Measurements from ENCODE around the gene MYLK. TPM values are rescaled to one million over a fixed set of nuclear protein-coding genes. Genes with fewer than 3 reads are reported as not detected.
"Not testable (repeated sequence)": the region's sequence is repeated elsewhere in the genome, so short reads cannot be mapped to it uniquely, and the experiment has no call there.

MYLK gene
- total RNA-seq, 2 experiments from 2014 or later: 0.22 TPM; not detected in 1

GRCh38 chr3:123613543-123613942 lies 270.6 kb downstream of the MYLK start:
- ChIA-PET CTCF (no interaction called here), POLR2A (no interaction called here)
- no peaks in the 10 kb centered on the region for H3K9me3 ChIP-seq (ENCODE audit: control insufficient read depth in 1 of 2, insufficient read depth in 1 of 2, low read length in 2 of 2)
- no peak overlapping the region for H3K27ac Mint-ChIP-seq
- no peaks in the 10 kb centered on the region for H3K36me3 ChIP-seq (ENCODE audit: insufficient read depth, low read length)
- no peaks in the 10 kb centered on the region for H3K9me3 Mint-ChIP-seq
- no peak for TF ChIP-seq CTCF (IDR thresholded peaks at IDR 0.05)
- H3K4me1 Mint-ChIP-seq (ENCODE audit: low read depth): no peaks in the 10 kb centered on the region
- intact Hi-C loops (cut with DNase I, micrococcal nuclease): no loop called here
- H3K27me3 Mint-ChIP-seq: no peaks in the 10 kb centered on the region
- no peak overlapping the region for H3K4me3 ChIP-seq (ENCODE audit: low read length)
- DNase-seq (no peak), ATAC-seq (ENCODE audit: poor library complexity) (no peak)
- no peak overlapping the region for H3K4me3 Mint-ChIP-seq
- H3K36me3 Mint-ChIP-seq (ENCODE audit: low read depth): peaks cover 20% of the 10 kb centered on the region
- no peak overlapping the region for H3K27ac ChIP-seq (ENCODE audit: low read depth in 1 of 2, low read length in 2 of 2)
- H3K27me3 ChIP-seq (ENCODE audit: control insufficient read depth in 1 of 2, insufficient read depth in 2 of 2, low read length in 2 of 2): no peaks in the 10 kb centered on the region
- H3K4me1 ChIP-seq (ENCODE audit: insufficient read depth, low read length): no peaks in the 10 kb centered on the region

GRCh38 chr3:123611674-123612073 lies 272.5 kb downstream of the MYLK start:
- CTCF ChIA-PET, POLR2A ChIA-PET: not testable (repeated sequence)
- H3K36me3 Mint-ChIP-seq (ENCODE audit: low read depth): peaks cover 20% of the 10 kb centered on the region

GRCh38 chr3:123611082-123611481 lies 273.1 kb downstream of the MYLK start:
- DNase-seq (no peak), ATAC-seq (ENCODE audit: poor library complexity) (no peak)
- Histone ChIP-seq H3K27ac (ENCODE audit: low read depth in 1 of 2, low read length in 2 of 2) (no peak overlapping the region), H3K36me3 (ENCODE audit: insufficient read depth, low read length) (no peaks in the 10 kb centered on the region), H3K27me3 (ENCODE audit: control insufficient read depth in 1 of 2, insufficient read depth in 2 of 2, low read length in 2 of 2) (no peaks in the 10 kb centered on the region), H3K9me3 (ENCODE audit: control insufficient read depth in 1 of 2, insufficient read depth in 1 of 2, low read length in 2 of 2) (no peaks in the 10 kb centered on the region), H3K4me1 (ENCODE audit: insufficient read depth, low read length) (no peaks in the 10 kb centered on the region), H3K4me3 (ENCODE audit: low read length) (no peak overlapping the region)
- no peaks in the 10 kb centered on the region for H3K27me3 Mint-ChIP-seq
- no peaks in the 10 kb centered on the region for H3K4me1 Mint-ChIP-seq (ENCODE audit: low read depth)
- H3K36me3 Mint-ChIP-seq (ENCODE audit: low read depth): peaks cover 20% of the 10 kb centered on the region
- no peaks in the 10 kb centered on the region for H3K9me3 Mint-ChIP-seq
- no peak overlapping the region for H3K4me3 Mint-ChIP-seq
- H3K27ac Mint-ChIP-seq: no peak overlapping the region
- no peak for TF ChIP-seq CTCF (IDR thresholded peaks at IDR 0.05)
- ChIA-PET POLR2A (no interaction called here), CTCF (no interaction called here)
- intact Hi-C loops (cut with DNase I, micrococcal nuclease): no loop called here

More at GRCh38 chr3:123611674-123612073, 272.5 kb downstream of the MYLK start:
- ATAC-seq (ENCODE audit: poor library complexity); H3K27ac Mint-ChIP-seq; intact Hi-C loops (cut with DNase I, micrococcal nuclease); H3K27me3 ChIP-seq (ENCODE audit: control insufficient read depth in 1 of 2, insufficient read depth in 2 of 2, low read length in 2 of 2); H3K4me3 Mint-ChIP-seq; H3K9me3 ChIP-seq (ENCODE audit: control insufficient read depth in 1 of 2, insufficient read depth in 1 of 2, low read length in 2 of 2); H3K4me3 ChIP-seq (ENCODE audit: low read length); H3K36me3 ChIP-seq (ENCODE audit: insufficient read depth, low read length); H3K27me3 Mint-ChIP-seq; H3K4me1 ChIP-seq (ENCODE audit: insufficient read depth, low read length); H3K27ac ChIP-seq (ENCODE audit: low read depth in 1 of 2, low read length in 2 of 2); H3K9me3 Mint-ChIP-seq; DNase-seq; H3K4me1 Mint-ChIP-seq (ENCODE audit: low read depth): not testable (repeated sequence)

- Histone ChIP-seq H3K36me3 (ENCODE audit: insufficient read depth, low read length) (no peaks in the 10 kb centered on the region), H3K27ac (ENCODE audit: low read depth in 1 of 2, low read length in 2 of 2) (no peak overlapping the region), H3K9me3 (ENCODE audit: control insufficient read depth in 1 of 2, insufficient read depth in 1 of 2, low read length in 2 of 2) (no peaks in the 10 kb centered on the region), H3K4me3 (ENCODE audit: low read length) (no peak overlapping the region), H3K4me1 (ENCODE audit: insufficient read depth, low read length) (no peaks in the 10 kb centered on the region), H3K27me3 (ENCODE audit: control insufficient read depth in 1 of 2, insufficient read depth in 2 of 2, low read length in 2 of 2) (no peaks in the 10 kb centered on the region)
- ChIA-PET CTCF (no interaction called here), POLR2A (no interaction called here)
- H3K9me3 Mint-ChIP-seq: no peaks in the 10 kb centered on the region
- no peaks in the 10 kb centered on the region for H3K4me1 Mint-ChIP-seq (ENCODE audit: low read depth)
- no peak overlapping the region for H3K27ac Mint-ChIP-seq
- no peak for DNase-seq
- no peak for ATAC-seq (ENCODE audit: poor library complexity)
- intact Hi-C loops (cut with DNase I, micrococcal nuclease): no loop called here
- no peaks in the 10 kb centered on the region for H3K27me3 Mint-ChIP-seq
- no peak overlapping the region for H3K4me3 Mint-ChIP-seq
- H3K36me3 Mint-ChIP-seq (ENCODE audit: low read depth): peaks cover 23% of the 10 kb centered on the region
- no peak for TF ChIP-seq CTCF (IDR thresholded peaks at IDR 0.05)
These were observed 273.8 kb downstream of the MYLK start for GRCh38 chr3:123610331-123610730.
